A172 (cell line): Measurements from ENCODE around the gene AKAP8L. TPM values are rescaled to one million over a fixed set of nuclear protein-coding genes. Genes with fewer than 3 reads are reported as not detected.
A peak's percentile ranks its signal among the peaks of the same experiment; 100 is the strongest.

Experiments
- DNase-seq: peaks from one replicate; pipeline ENCODE4 v3.0.0-alpha.2; 2015; ENCODE audit warnings: low spot score
- total RNA-seq: library from RNA; depleted of rRNA; stranded (reverse); fragments of >200 nt; shearing (Covaris generic); gene quantifications from 2 replicates; pipeline ENCODE4 v1.2.3, GENCODE V29; 2014

AKAP8L gene
- total RNA-seq, 1 experiment from 2014 or later, result 53.2 TPM

DNA sequence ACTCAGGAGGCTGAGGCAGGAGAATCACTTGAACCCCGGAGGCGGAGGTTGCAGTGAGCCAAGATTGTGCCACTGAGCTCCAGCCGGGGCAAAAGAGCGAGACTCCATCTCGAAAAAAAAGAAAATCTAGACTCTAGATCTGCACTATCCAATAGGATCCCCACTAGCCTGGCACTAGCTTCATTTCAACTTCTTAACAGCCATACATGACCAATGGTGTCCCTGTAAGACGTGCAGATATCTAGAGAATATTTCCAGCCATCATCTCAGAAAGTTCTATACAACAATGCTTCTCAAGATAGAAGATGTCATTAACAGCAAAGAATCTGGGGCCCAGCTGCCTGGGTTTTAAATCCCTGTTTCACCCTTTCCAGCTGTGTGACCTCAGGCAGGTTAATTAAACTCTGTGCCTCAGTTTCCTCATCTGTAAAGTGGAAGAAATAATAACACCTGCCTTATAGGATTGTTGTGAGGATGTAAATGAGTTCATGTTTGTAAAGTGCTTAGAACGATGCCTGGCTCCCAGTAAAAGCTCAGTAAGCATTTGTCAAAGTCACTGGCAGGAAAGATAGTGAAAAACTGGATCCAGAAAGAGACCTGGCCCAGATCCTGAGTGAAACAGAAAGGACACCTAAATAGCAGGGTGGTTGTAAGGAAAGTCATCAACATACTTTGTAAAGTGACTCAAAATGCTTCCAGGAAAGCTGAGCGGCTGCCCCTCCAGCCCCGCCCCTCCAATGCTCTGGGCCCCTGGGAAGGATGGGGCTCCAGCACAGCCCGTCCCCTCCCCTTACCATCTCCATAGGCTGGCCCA lies 17.4 kb upstream of the AKAP8L start:
- DNase-seq, result no peak

DNA sequence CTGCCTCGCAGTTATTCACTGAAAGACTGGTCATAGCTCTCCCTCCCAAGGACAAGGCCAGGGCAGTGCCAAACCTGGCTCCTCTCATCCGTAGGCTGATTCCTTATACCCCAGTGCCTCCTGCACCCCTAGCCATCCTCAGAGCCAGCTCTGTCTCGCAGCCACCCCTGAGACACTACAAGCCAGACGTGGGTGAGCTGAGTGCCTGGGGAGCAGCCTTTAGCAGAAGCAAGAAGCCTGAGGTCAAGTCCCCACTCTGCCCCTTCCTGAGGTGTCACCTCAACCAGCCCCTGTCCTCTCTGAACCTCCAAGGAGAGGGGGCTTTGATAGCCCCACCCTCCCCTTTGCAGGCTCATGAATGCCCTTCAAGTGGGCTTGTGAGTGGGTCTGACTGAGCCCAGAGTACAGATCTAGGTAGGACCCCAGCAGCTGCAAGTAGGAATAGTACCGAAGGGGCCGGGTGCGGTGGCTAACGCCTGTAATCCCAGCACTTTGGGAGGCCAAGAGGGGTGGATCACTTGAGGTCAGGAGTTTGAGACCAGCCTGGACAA lies 14.8 kb upstream of the AKAP8L start:
- DNase-seq, result no peak

DNA sequence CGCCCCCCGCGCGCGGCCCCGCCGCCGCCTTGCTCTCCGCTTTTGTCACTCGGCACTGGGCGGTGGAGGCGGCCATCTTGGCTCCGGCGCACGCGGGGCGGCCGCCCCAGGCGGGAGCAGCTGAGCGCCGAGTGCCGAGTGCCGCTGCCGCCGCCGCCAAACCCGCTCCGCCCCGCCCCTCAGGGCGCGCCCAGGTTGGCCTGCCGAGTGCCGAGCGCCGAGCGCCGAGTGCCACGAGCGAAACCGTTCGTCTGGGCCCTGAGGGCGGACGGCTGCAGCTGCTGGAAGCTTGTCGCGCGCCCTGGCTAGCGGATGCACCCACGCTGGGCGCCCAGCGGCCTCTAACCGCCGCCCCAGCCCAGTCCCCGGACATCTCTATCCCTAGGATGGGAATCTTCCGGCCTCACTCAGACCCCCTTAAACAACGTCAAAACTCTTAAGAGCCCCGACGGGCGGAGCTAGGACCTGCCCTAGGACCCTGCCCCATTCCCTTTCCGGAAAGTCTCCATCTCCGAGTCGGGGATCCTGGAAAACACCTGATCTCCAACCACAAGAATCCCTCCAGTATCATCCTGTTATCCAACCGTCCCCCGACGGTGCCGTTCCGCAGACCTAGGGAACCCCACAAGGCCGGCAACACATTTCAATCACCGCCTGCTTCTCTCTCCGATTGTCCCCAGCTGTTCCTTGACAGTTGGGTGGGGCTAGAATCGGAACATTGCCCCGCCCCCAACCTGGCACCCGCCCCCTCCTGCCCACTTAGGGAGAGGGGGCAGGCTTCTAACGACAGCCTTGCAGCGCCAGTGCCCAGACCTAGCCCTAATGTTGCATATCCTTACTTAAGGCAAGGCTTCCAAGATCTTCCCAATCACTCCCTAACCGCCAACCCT lies 14.1 kb upstream of the AKAP8L start:
- DNase-seq, result peak; percentile 74

DNA sequence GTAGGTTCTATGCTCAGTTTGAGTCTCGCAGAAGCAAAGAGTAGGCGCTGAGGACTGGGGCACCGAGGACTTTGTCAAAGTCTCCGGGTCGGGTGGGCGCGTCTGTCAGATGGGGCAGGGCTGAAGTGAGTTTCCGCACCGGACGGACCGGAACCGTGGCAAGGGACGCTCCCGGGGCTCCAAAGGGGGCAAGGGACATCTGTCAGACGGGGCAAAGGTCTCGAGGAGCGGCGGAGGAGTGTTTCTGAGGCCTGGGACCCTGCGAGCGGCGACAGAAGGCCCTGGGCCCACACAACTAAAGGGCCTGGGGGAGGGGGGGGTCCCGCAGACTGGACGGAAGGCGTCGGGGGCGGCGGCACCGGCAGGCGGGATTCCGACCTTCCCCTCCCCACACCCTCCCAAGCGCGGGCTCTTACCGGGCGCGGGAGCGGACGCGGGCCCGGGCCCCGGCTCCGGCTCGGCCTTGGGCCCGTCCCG lies 13.3 kb upstream of the AKAP8L start:
- no peak for DNase-seq

DNA sequence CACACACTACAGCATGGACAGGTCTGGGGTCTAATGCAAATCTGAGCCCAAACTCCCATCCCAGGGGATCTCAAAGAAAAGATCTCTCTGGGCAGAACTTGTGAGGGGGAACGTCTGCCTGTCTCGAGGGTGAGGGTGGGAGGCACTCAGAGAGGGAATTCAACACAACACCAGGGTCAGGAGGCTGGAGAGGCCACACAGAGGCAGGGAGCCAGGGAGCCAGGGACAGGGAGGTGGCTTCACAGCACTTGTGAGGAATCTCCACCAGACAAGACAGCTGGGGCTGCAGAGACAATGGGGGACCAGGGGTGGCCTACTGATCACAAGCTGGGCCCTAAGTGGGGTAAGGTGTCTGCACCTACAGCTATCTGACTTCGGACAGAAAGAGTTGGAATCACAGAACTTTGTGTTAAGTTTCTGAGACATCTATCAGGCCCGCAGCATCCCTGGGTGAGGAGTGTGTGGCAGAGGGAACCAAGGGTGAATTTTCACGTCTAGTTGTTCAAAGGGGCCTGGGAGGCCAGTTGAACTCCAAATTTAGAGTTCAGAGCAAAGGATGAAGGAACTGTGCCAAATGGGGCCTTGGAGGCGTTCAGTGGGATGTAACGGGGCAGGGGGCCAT lies 12.7 kb upstream of the AKAP8L start:
- DNase-seq, result no peak

DNA sequence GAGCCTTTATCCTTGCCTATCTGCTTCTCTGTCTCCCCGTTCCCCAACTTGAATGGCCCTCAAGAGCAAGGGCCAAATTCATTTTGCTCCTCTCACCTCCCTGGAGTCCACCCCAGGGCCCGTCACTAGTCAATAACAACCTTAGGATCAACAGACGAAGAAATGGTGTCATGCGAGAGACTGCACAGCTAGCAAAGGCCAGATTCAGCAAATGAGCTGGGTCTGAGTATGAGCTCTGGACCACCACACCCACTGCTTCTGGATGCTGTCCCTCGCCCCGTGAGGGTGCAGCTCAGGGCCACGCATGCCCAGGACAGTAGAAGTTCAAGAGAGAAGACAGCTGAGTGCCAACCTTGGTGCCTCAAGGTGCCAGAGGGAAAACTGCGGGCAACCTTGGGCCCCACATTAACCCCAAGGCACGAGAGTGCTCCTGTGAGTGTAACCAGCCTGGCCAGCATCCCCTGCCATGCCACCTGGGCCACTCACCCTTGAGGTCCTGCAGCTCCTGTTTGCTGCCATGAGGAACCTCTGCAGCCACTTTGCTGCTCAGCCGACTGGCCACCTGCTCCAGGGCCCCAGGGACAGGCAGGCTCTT lies 11.8 kb upstream of the AKAP8L start:
- no peak for DNase-seq

DNA sequence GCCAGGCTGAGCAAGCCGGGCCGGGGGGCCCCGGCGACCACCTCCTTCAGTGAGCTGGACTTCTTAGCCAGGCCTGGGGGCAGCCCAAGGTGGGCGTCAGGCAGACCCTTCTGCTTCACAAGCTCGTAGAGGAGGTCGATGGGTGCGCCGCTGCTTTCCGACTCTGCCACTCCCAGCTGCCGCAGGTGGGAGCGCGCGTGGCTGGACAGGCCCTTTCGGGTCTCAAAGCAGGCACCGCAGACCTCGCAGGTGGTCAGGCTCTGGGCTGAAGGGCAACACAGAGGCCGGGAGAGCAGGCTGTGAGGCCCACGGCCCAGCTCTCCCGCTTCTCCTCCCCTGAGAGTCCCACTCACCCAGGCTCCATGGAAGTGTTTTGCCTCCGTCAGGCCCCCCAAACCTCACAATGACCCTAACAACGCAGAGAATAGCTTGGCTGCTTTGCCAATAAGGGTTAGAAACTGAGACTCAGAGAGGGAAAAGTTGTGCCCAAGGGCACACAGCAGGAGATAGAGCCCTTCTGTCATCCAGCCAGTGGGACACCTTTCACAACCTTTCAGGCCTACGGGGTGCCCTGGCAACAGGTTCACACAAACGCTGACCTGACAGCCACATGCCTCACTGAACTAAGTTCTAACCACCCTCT lies 11.2 kb upstream of the AKAP8L start:
- no peak for DNase-seq

DNA sequence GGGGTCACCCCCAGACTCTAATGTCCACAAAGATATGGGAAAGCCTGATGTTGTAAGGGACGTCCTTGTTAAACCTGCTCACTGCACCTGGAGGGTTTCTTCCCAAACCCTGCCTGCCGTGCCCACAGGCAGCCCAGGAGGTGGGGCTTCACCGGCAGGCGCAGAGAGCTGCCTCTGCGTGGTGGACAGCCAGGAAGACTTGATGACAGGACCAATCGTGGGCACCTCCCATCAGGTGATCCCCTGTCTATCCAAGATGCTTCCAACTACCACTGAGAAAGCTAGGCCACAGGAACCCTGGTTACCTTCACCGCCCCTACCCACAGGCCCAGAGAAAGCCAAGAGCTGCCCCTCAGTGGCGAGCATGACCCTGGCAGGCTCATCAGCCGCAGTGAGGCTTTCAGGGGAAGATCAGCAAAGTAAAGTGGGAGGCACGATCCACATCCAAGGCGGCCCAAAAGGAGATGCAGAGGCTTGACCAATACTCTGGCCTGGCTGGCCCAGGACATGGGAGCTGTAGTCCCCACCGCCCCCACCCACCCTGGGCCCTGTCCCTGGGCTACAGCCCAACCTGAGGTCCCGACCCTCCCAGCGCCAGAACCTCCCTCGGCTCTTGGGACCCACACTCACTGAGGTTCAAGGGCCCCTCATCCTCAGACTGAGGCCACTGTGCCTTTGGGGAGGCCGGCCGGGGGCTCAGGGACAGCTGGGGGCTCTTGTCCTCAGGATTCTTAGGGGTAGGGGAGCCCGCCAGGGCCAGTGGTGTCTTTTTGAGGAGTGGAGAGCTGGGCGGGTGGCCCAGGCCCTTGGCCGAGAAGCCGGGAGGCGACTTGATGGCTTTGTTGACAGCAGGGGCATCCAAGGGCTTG lies 10.4 kb upstream of the AKAP8L start:
- no peak for DNase-seq

DNA sequence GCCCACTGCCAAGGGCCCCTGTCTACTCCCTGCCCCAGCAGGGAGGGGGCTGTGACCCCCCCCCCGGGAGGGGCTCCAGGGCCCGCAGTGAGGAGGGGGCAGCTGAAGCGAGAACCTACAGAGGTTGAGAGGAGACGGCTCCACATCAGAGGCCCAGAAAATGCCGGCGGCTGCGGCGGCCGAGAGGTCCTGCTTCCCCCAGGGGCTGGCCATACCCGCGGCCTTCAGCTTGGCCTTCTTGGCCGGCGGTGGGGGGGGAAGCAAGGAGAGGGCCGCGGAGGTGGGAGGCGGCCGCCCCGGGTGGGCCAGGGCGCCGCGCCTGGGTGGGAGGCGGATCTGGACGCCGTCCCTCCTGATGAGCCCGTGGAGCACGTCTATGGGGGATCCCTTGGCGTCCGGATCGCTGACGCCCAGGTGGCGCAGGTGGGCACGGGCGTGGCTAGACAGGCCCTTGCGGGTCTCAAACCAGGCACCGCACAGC lies 9.2 kb upstream of the AKAP8L start:
- no peak for DNase-seq

DNA sequence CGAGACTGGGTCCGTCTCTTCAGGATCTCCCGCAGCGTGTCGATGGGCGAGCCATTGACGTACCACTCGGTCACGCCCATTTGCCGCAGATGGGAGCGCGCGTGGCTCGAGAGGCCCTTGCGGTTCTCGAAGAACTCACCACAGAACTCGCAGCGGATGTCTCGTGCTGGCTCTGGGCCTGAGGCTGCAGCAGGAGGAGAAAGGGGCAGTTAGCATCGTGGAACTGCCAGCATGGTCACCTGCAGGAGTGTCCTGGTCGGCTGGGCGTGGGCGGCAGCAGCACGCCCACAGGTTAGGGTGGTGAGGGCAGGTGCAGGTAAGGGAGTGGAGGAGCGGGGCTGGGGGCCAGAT lies 8.5 kb upstream of the AKAP8L start:
- DNase-seq, result no peak

DNA sequence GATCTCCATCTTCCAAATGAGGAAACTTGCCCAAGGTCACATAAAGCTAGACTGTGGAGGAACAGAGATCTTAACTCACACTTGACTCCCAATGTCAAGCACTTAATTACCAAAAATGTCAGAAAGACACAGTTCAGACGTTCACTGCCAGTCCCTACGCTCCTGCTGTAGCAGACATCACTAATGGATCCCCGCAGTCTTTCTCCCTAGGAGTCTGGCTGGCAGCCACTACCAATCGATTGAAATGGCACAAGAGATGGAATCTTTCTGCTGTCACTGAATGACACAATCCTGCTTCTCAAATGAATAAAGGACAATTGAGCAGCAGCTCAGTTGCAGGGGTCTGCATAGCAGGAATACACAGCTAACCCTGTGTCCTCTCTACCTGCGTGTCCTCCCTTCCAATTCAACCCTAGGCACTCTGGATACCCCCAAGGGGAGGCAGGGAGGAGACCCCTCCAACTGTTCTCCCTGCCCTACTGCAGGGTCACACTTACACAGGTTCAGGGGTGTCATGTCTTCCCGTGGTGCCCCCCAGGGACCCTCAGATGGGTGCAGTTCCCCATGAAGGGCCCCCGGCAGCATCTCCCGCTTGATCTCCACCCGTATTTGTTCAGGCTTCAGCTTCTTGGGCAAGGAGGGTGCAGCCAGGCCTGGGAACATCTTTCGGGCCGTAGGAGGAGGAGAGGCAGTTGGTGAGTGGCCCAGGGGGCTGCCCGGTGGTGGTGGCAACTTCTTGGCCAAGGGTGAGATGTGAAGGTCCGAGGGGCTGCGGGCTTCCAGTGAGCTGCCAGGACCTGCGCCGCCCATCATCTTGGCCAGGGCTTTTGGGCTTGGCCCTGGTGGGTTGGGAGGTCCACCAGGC lies 7.9 kb upstream of the AKAP8L start:
- no peak for DNase-seq

DNA sequence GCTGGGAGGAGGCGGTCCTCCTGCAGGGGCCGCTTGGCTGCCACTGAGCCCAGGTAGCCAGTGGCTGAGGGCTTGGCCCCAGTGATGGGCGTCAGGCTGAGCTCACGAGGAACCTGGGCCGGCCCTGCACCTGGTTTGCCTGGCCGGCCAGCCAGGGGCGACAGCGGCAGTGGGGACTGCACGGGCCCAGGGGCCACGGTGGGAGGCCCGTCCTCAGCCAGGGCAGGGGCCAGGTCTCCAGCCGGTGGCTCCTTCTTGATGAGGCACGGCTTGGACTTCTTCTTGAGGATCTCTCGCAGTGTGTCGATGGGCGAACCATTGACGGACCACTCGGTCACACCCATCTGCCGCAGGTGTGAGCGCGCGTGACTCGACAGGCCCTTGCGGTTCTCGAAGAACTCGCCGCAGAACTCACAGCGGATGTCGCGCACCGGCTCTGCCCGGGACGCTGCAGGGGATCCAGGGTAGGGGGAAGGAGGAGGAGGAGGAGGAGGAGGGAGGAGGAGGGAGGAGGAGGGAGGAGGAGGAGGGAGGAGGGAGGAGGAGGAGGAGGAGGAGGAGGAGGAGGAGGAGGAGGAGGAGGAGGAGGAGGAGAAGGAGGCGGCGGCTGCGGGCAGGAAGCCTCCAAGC lies 6.6 kb upstream of the AKAP8L start:
- no peak for DNase-seq

DNA sequence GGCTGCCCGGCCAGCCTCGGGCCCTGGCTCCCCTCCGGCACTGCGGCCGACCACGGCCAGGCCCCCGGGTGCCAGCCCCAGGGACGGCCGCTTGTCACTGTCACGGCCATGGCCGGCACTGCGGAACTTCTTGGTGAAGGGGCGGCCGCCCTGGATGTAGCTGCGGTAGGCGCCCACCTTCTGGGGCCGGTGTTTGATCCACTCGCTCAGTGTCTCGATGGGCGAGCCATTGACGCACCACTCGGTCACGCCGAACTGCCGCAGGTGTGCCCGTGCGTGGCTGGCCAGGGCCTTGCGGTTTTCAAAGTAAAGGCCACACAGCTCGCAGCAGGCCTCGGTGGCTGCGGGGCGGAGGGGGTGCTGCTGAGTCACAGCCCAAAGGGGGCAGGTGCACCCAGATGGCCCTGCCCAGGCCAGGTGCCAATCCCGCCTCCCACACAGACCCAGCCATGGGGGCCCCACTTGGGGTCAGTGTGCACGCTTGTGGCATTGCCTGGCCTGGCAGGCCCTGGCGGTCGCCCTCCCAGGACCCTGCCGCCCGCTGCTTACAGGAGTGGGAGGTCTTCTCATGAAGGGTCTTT lies 6.0 kb upstream of the AKAP8L start:
- DNase-seq, result no peak

DNA sequence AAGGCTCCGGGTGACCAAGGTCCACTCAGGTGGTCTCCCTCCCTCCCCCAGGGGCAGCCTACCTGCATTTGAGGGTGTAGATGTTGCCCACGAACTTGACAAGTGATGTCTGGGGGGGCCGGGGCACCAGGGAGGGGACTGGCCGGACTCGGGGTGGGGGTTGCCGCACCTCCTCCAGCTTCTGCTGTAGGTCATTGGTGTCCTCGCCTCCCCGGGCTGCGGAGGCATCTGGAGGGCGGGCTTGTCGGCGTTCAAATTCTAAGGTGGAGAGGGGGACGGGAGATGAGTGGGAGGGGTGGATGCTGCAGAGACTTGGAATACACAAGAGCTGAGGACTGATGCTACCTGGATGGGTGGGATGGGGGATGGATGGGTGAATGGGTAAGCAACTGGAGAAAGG lies 5.3 kb upstream of the AKAP8L start:
- no peak for DNase-seq

DNA sequence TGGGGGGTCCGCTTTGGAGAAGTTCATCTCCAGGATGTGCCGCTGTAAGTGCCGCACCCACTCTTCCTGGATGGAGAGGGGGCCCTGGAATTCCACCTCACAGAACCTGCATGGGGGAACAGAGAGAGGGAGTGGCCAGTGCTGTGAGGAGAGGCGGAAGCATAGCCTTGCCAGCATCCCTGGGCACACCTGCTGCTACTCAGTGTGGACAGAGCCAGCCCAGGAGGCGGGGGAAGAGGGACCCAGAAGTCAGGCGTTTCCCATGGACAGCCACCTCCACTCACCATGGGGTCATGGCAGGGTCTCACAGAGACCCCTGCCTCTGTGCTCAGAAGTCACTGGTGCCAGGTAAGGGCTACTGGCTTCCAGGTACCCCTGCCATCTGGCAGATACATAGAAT lies 4.3 kb upstream of the AKAP8L start:
- DNase-seq, result no peak

DNA sequence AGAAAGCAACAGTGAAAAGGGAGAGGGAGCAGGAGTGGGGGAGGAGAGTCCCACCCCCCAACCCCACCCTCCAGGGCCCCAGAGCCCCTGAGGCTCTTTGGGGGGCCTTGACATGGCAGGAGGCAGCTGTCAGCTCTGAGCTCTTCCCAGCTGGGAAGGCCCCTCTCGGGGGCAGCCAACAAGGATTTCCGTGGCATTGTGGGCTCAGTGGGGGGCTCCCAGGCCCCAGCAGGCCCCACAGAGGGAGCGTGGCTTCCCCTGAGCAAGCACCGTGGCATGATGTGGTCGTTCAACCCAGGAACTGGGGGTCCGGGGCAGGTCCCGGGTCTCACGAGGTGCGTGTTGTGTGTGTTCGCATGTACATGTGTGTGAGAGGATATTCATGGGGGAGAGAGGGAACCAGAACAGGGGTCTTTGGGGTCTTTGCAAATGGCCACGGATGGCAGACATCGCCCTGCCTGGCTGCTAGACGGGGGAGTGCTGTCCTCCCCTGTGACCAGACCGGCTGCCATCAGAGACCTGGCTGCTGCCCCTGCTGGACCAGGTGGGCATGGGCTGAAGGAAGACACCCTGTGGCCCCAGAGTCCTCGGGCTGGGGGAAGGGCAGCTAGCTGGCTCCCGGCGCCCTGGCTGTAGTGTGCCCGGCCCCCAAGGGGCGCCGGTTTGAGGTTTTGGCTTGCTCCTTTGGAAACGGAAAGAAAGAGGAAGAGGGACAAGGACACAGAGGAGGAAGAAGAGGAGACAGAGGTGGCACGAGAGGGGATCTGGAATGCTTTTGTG lies 3.7 kb upstream of the AKAP8L start:
- no peak for DNase-seq

DNA sequence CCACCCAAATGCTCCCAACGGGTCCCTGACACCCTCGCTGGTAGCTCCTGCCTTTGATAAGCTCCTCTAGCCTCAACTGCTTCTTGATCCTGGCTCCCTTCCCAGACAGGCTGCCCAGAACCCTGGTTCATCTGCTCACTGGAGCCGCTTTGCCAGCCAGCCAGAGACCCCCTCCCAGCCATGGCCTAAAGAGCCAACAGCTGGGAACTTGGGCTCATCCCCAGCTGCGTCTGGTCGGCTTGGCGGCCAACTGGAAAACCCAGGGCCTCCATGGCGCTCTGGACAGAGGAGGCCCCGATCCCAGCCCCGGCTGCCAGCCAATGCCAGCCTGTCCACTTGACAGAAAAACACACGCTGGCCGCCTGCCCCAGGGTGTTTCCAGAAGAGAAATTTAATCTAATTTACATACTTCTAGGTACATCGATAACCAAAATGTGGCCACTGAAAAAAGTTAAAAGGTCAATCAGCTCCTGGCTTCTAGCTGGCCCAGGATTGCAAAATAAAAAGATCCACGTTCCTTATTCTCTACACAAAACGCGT lies 3.0 kb upstream of the AKAP8L start:
- DNase-seq, result no peak
